HG03097 (cell line): Measurements from ENCODE around the gene ZNF521.

Source experiments
- ATAC-seq: cut with Tn5 transposase; IDR thresholded peaks from one replicate; pipeline ENCODE4 v1.9.1; 2021; ENCODE audit not compliant: unreplicated experiment, low FRiP score

ZNF521 gene

GRCh38 chr18:25175558-25176517 is 176.1 kb downstream of the ZNF521 start:
- ATAC-seq: no peak

- no peak for ATAC-seq
Measured at GRCh38 chr18:25174324-25174723, 177.6 kb downstream of the ZNF521 start.

DNA sequence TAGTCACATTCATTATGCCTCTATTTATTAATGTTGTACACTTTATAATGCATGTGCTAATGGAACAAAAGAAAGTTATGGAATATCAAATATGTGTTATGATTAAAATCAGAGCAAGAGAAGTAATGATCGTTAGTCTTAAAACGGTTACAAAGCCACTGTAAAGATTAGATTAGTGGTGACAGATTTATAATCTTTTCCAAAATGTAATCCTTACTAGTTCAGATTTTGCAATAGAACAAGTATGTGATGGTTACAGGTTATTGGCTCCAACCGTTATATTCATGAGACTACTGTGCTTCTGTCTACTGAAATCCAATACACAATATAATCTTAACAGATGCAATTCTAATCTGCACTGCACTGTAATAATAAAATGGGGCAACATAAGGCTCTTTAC is 180.6 kb downstream of the ZNF521 start:
- ATAC-seq: no peak

DNA sequence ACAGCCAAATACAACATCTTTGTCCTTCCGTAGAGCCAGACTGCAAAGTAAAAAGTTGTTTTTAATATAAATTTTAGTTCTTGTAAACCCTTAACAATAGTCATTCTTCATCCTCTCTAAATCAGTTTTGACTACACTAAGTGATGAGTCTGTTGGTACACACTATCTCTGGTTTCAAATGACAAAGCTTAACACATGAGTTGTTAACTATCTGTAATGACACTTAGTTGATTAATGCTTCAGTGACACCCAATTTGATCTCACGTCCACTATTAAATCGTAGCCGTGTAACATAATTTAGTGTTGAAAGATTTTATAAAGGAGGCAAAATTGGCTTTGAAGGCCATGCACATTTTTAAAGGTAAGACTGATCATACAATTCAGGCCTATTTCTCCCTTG is 181.6 kb downstream of the ZNF521 start:
- ATAC-seq: no peak

GRCh38 chr18:25169701-25170100 is 182.3 kb downstream of the ZNF521 start:
- ATAC-seq: no peak

DNA sequence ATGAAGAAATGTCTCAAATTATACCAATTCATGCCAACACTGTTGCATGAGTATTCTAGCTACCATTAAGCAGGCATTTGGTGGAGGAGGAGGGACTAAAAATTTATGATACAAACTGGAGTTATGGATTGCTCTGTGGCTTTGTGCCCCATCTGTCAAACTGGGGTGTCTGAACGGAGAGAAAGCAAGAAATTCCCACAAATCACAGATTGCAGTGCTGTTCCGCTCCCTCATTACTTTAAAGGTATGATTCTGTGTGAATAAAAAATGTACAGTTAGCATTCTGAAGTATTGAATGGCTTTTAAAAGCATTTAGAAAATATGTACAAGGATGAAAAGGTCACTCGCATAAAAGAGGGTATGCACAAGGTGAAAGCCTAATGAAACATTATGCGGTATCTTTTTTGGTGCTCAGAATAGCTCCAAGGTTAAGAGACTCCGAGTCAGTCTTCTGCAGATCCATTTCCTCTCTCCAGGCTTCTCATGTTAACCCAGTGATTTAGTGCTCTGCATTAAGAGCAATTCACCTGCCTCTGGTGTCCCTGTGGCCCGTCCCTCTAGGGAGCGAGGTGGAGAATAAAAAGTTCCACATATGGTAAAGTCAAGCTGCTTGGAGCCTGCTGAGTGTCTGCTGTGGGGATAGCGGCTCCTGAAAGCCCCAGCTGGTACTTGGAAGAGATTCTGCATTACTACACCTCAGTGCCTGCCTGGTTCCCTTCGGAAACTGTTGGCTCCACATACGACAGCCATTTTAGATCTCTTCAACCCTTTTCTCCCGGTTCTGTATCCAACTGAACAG is 184.2 kb downstream of the ZNF521 start:
- no peak for ATAC-seq

- ATAC-seq: no peak
Measured at GRCh38 chr18:25166113-25166512, 185.9 kb downstream of the ZNF521 start.

GRCh38 chr18:25164848-25165811 is 186.8 kb downstream of the ZNF521 start:
- ATAC-seq: peak; percentile 90

- ATAC-seq: peak; percentile 28
Measured at GRCh38 chr18:25164211-25164847, 187.6 kb downstream of the ZNF521 start.

- ATAC-seq: no peak
Measured at GRCh38 chr18:25153426-25153825, 198.5 kb downstream of the ZNF521 start.

DNA sequence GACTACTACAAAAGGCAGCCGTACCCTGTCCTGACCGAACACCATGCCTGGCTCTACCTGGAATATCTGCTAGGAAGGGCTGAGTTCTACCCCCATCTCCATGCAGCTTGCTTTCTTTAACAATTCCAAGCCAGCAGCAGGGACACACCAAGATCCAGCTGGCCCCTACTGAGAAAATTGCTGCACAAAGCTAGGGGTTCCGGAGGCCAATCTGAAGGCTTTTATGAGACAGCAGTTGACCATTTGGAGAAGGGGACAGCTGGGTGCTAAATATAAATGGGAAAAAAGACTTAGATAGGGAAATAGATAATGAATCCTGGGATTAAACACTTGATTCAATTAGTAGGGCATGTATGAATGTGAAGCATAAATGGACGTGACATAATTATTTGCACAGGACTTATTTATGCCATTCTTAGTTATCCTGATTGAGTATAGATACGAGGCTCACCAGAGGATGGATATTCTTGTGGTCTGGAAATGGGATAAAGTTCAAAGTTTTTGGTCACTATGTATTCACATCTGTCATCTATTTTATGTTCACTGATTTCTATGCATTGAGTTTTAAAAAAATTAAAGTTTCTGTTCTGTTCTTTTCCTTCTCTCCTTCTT is 204.0 kb downstream of the ZNF521 start:
- no peak for ATAC-seq

DNA sequence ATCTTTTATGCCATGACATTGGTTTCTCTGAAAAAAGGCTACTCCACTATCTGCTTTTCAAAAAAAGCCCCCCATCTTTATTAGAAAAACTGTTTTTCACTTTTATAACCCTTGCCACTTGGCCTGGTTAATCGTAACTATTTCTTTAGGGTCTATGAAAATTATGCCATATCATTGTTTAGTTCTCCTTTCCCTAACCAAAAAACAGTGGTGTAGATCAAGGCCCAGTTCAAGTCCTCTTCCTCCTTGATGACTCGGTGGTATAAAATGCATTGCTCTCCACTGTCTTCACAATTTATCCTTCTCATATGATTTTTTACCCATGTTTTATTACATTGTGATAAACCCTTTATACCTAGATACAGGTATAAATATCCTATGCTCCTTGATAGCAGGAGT is 205.5 kb downstream of the ZNF521 start:
- ATAC-seq: no peak

DNA sequence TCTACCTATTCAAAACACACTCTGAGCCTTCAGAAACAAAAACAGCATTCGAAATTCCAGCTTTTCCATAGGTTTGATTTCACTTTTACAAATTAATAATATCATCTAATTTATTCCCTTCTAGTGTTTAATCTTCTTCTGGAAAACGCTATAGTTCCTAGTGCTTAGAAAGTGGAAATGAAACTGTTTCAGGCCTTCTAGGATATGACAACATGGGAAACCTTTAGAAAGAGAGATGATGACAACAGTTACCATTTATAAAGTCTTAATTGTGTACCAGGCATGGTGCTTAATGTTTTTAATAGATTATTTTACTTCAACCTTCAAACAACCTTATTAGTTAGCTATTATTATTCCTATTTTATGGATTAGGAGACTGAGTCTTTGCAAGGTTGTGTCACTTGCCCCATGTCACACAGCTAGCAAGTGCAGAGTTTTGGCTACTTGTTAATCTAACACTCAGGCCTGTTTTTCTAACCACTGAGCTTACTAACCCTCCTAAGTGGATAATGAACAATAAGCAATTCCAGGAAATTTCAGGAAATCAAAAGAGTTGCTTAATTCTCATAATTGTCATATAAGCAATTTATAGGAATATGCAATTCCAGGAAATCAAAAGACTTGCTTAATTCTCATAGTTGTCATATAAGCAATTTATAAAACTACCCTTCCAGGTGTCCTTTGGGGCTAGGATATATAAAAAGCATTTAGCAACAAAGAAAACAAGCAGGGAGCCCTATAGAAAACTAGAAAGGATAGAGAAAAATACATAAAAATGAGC is 206.0 kb downstream of the ZNF521 start:
- no peak for ATAC-seq

DNA sequence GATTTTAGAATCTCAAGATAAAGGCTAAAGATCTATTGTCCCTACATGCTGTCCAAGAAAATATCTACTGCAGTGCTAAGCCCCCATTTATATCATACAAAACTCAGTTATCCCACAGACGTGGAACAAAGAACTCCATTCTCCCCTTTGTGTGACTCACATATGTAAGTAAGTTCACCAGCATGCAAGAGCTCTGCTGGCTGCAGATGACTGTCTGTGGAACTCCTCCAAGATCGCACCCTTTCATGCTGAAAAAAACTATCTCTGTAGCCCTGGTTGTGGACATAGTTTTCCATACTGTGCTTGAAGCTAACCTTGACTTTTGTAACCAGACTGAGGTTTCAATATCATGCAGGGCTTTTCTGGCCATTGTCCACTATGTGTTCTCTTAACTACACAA is 207.1 kb downstream of the ZNF521 start:
- no peak for ATAC-seq

GRCh38 chr18:25141886-25142285 is 210.1 kb downstream of the ZNF521 start:
- ATAC-seq: no peak

DNA sequence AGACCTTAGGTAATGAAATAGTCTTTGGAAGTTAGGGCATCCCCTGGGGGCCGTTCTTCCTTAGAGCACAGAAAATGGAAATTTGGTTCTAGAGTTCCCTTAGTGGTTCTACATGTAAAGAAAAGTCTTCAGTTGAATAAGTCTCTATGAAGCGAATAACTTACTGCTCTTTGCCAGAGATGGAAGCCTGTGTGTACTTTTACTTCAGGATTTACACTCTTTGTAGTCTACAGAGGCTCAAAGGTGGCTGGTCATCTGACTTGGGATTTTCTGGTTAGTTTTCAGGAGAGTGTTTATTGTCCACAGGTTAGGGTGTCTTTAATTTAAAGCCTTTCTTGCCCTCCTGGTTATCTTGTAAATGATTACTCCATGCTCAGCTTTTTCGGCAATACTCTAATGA is 210.6 kb downstream of the ZNF521 start:
- ATAC-seq: no peak

DNA sequence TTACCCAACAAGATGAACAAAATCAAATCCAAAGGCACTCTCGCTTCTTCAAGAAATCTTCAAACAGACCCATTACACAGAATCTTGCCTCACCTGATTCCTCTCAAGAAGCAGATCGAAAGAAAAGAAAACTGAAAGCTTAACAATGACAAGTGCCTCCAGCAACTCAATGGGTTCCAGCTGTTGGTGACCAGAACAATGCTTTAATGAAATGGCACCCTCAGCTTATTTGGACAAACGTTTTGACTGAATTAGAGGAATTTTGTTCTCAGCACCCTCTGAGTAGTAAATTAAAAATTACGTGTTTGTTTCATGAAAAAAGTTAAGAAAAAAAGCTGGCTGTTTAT is 211.0 kb downstream of the ZNF521 start:
- ATAC-seq: no peak

DNA sequence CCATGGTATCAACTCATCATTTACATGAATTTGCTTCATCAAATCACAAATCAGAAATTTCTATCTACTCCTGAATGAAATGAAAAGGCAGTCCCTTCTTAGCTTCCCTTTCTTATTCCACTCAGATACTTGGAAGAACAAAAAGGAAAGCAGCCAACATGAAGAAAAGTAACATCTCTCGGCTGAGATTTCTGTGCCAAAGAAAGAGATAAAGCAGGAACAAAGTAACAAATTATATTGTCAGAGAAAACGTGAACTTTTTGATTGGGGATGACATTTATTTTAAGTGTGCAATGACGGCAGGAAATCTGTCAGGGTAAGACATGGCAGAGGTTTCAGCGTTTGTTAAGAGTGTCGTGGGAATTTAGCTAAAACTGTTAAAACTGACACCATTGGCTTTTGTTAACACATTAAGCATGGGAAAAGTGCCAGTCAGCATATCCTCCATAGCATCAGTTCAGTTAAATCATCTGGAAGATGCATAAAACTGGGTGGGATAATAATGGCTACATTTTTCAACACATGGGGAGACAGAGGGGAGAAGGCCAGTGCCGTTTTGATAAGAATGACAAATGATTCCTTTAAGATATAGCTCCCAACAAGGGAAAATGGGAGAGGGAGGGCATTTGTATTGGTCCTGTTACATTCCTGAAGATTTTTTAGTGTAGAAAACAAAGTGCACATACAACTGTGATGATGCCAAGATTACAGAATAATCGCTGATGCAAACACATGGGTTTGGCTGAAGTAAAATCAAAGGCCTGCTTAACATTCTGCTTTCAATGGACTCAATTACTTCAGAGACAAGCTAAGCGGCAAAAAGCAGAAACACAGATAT is 211.6 kb downstream of the ZNF521 start:
- no peak for ATAC-seq
